Measurements from ENCODE around the gene ADGRV1.

Gene ADGRV1

DNA sequence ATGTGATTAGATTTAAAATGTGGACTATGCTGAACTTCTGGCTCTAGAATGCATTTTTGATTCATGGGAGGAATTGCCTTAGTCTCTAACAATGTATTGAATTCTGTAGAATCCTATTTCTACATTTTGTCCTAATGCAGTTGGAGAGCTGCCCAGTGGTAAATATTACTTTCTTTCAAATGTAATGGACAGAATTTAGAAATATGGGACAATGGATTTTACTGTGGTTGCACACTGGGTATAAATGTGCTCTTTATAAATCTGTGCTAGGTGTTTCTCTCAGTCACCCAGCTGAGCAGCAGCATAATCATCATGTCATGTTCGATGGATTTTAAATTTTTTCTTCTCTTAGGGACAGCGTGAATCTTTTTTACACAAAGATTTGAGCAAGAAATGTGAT lies 141.7 kb downstream of the ADGRV1 start:
- TF ChIP-seq, protein P1, sequence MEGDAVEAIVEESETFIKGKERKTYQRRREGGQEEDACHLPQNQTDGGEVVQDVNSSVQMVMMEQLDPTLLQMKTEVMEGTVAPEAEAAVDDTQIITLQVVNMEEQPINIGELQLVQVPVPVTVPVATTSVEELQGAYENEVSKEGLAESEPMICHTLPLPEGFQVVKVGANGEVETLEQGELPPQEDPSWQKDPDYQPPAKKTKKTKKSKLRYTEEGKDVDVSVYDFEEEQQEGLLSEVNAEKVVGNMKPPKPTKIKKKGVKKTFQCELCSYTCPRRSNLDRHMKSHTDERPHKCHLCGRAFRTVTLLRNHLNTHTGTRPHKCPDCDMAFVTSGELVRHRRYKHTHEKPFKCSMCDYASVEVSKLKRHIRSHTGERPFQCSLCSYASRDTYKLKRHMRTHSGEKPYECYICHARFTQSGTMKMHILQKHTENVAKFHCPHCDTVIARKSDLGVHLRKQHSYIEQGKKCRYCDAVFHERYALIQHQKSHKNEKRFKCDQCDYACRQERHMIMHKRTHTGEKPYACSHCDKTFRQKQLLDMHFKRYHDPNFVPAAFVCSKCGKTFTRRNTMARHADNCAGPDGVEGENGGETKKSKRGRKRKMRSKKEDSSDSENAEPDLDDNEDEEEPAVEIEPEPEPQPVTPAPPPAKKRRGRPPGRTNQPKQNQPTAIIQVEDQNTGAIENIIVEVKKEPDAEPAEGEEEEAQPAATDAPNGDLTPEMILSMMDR (IDR thresholded peaks at IDR 0.05; ENCODE audit: low read depth, low read length): no peak
- no peak for TF ChIP-seq MYC (IDR thresholded peaks at IDR 0.05; ENCODE audit: low read depth, low read length)
- TF ChIP-seq, protein P2, sequence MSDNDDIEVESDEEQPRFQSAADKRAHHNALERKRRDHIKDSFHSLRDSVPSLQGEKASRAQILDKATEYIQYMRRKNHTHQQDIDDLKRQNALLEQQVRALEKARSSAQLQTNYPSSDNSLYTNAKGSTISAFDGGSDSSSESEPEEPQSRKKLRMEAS (IDR thresholded peaks at IDR 0.05; ENCODE audit: low read depth, low read length): no peak
- TF ChIP-seq POLR2A (IDR thresholded peaks at IDR 0.05; ENCODE audit: extremely low read depth, insufficient read length): no peak
- H3K4me3 ChIP-seq (ENCODE audit: low read depth, low read length): no peak overlapping the region
- DNase-seq (ENCODE audit: low read depth): no peak

DNA sequence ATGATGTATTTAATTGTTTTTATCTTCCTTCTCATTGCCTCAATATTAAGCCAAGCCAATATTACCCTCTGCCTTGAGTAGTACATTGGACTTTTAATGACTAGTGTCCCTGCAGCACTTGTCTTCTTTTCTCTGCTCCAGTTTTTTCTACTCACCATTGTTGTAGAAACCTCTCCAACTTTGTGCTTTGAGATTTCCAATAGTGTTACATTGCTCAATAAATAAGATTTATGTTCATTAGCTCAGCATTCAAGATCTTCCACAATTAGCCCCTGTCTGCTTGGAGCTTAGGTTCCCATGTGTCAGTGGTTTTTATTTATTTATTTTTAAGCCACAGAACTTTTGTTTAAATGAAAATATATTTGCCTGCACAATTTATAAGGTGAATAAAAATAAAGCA lies 145.3 kb downstream of the ADGRV1 start:
- no peak for TF ChIP-seq MYC (IDR thresholded peaks at IDR 0.05; ENCODE audit: low read depth, low read length)
- TF ChIP-seq, protein P1 (IDR thresholded peaks at IDR 0.05; ENCODE audit: low read depth, low read length): no peak
- no peak for TF ChIP-seq POLR2A (IDR thresholded peaks at IDR 0.05; ENCODE audit: extremely low read depth, insufficient read length)
- TF ChIP-seq, protein P2 (IDR thresholded peaks at IDR 0.05; ENCODE audit: low read depth, low read length): no peak
- no peak for DNase-seq (ENCODE audit: low read depth)
- no peak overlapping the region for H3K4me3 ChIP-seq (ENCODE audit: low read depth, low read length)

DNA sequence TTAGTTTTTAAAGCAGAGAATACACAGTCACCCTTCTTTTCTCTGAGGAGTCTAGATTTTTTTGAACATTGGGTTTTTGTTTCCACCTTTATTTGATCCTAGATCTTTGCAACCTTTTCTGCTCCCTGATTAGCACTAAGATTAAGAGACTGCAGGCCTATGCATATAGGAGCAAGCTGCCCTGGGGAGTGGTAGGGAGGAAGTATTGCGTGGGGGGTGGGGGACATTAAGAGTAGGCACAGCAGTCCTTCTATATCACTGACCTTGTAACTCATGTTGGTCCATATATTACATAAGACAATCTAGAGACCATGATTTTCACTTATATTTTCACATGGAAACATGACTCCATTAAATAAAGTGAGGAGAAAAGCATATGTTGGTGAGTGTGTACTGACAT lies 149.1 kb downstream of the ADGRV1 start:
- TF ChIP-seq, protein P1 (IDR thresholded peaks at IDR 0.05; ENCODE audit: low read depth, low read length): no peak
- TF ChIP-seq, protein P2 (IDR thresholded peaks at IDR 0.05; ENCODE audit: low read depth, low read length): no peak
- no peak for TF ChIP-seq MYC (IDR thresholded peaks at IDR 0.05; ENCODE audit: low read depth, low read length)
- TF ChIP-seq POLR2A (IDR thresholded peaks at IDR 0.05; ENCODE audit: extremely low read depth, insufficient read length): no peak
- DNase-seq (ENCODE audit: low read depth): no peak

DNA sequence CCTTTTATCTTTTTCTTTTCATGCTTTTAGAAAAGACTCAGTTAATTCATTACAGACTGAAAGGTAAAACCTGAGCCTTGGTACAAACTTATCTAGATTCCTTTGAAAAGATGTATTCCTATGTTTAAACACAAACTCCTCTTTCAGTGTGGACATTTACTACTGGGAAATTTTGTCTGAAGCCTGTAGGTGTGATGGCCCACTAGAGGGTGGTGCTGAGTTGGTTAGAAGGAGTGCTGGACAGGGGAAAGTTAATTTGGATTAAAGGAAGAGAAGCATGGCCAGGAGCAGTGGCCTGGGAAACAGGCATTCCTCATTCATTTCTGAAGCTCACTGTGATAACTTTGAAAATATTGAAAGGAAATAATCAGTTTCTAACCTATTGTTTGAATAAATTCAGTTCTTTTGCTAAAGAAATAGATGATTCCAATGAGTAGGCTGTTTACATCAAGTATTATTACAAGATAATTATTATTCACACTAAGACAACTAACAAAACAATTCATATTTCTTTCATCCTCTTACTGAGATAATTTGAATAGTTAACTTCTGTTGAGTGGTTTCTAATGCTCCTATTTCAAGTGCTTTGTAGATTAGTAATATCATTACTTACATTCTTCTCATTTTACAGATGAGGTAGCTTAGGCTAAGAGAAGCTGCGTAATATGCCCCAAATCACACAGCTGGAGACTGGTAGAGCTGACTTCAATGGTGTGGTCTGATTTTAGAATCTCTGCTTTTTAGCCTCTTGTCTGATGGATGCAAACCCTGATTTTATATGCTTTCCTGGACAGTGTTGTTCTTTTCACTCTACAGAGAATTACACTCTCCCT lies 150.9 kb downstream of the ADGRV1 start:
- H3K4me3 ChIP-seq (ENCODE audit: low read depth, low read length): no peak overlapping the region
- TF ChIP-seq, protein P1 (IDR thresholded peaks at IDR 0.05; ENCODE audit: low read depth, low read length): peak; percentile 62
- no peak for TF ChIP-seq MYC (IDR thresholded peaks at IDR 0.05; ENCODE audit: low read depth, low read length)
- peak; percentile 38 for DNase-seq (ENCODE audit: low read depth)

More for the DNA sequence above, 149.1 kb downstream of the ADGRV1 start:
- no peak overlapping the region for H3K4me3 ChIP-seq (ENCODE audit: low read depth, low read length)

DNA sequence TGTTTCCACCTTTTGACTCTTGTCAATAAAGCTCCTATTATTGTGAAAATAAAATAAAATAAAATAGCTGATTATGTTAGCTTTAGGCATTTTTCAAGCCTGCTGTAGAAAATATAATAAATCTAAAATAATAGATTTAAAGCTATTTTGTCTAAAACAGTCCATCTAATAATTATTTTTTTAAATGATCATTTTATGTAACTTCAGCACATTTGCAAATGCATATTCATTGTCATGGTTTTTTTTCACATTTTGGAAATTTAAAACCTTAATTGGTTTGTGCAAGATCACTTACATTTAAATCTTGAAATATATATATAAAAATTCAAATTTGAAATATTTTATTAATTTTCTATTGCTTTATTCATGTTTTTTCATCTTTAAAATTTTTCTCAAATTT lies 159.8 kb downstream of the ADGRV1 start:
- no peak overlapping the region for H3K4me3 ChIP-seq (ENCODE audit: low read depth, low read length)
- TF ChIP-seq MYC (IDR thresholded peaks at IDR 0.05; ENCODE audit: low read depth, low read length): no peak
- TF ChIP-seq POLR2A (IDR thresholded peaks at IDR 0.05; ENCODE audit: extremely low read depth, insufficient read length): no peak
- TF ChIP-seq, protein P2 (IDR thresholded peaks at IDR 0.05; ENCODE audit: low read depth, low read length): no peak
- TF ChIP-seq, protein P1 (IDR thresholded peaks at IDR 0.05; ENCODE audit: low read depth, low read length): no peak
- DNase-seq (ENCODE audit: low read depth): no peak

All from NB4 (cell line).